PC-3 (cell line): ENCODE measurements around the gene RPL10A. TPM values are rescaled to one million over a fixed set of nuclear protein-coding genes. Genes with fewer than 3 reads are reported as not detected.

Experiments
- ATAC-seq: fragments of 200-7000 bp; cut with Tn5 transposase; 2 replicates; pipeline ENCODE4 v1.9.1; 2020; ENCODE audit warnings: mild to moderate bottlenecking, moderate library complexity
- BruUV-seq: library from RNA; stranded (reverse); fragments of 400-500 nt; replicated peaks from 2 replicates; lab custom pipeline; 2021; lab: Mats Ljungman, UMichigan
- CTCF ChIA-PET: fragments of 300-600 bp; sonication (Branson Sonifier 250); formaldehyde crosslinking; loops from one replicate; lab custom pipeline; 2022; ENCODE audit warnings: antibody characterized with exemption; lab: Charles Lee
- POLR2A ChIA-PET: fragments of 300-600 bp; sonication (Branson Sonifier 250); formaldehyde crosslinking; loops from one replicate; lab custom pipeline; 2022; ENCODE audit warnings: antibody characterized with exemption; ENCODE audit not compliant: unreplicated experiment; lab: Charles Lee
- DNase-seq: peaks from one replicate; pipeline ENCODE4 v3.0.0-alpha.2; 2015
- H2AFZ ChIP-seq: fragments of 300-600 bp; sonication (generic); 2 replicates; pipeline ENCODE4 v1.6.0; 2016; ENCODE audit warnings: antibody characterized with exemption, low read length
- H3F3A ChIP-seq: fragments of 300-600 bp; sonication (generic); one replicate; pipeline ENCODE4 v1.6.0; 2017; ENCODE audit warnings: antibody characterized with exemption, low read length, control low read depth, mild to moderate bottlenecking; ENCODE audit not compliant: unreplicated experiment
- H3K27ac ChIP-seq: fragments of 300-600 bp; sonication (generic); 2 replicates; pipeline ENCODE4 v1.5.1; 2016; ENCODE audit warnings: mild to moderate bottlenecking, low read length
- H3K27me3 ChIP-seq: fragments of 300-600 bp; sonication (generic); 2 replicates; pipeline ENCODE4 v1.6.1; 2016; ENCODE audit warnings: low read length, mixed read lengths
- H3K36me3 ChIP-seq: fragments of 300-600 bp; sonication (generic); 2 replicates; pipeline ENCODE4 v1.6.1; 2016; ENCODE audit warnings: low read depth, mixed run types, low read length, mixed read lengths
- H3K4me1 ChIP-seq: fragments of 300-600 bp; sonication (generic); 2 replicates; pipeline ENCODE4 v1.5.1; 2016; ENCODE audit warnings: low read length; ENCODE audit not compliant: insufficient read depth
- H3K4me2 ChIP-seq: fragments of 300-600 bp; sonication (generic); 2 replicates; pipeline ENCODE4 v1.6.0; 2016; ENCODE audit warnings: low read length
- H3K4me3 ChIP-seq: fragments of 300-600 bp; sonication (generic); 2 replicates; pipeline ENCODE4 v1.5.1; 2016; ENCODE audit warnings: mild to moderate bottlenecking, low read length, mixed read lengths
- H3K79me2 ChIP-seq: fragments of 300-600 bp; sonication (generic); 2 replicates; pipeline ENCODE4 v1.6.1; 2017; ENCODE audit warnings: low read length, mixed read lengths
- H3K9ac ChIP-seq: fragments of 300-600 bp; sonication (generic); 2 replicates; pipeline ENCODE4 v1.6.0; 2016; ENCODE audit warnings: mild to moderate bottlenecking, low read length
- H3K9me2 ChIP-seq: fragments of 300-600 bp; sonication (generic); replicated peaks from 2 replicates; pipeline ENCODE4 v1.6.1; 2016; ENCODE audit warnings: mixed run types, low read length, mixed read lengths
- H3K9me3 ChIP-seq: fragments of 300-600 bp; sonication (generic); 2 replicates; pipeline ENCODE4 v1.6.1; 2016; ENCODE audit warnings: low read length, mixed read lengths
- H4K20me1 ChIP-seq: fragments of 300-600 bp; sonication (generic); 2 replicates; pipeline ENCODE4 v1.6.1; 2016; ENCODE audit warnings: low read length, mixed read lengths
- EZH2 ChIP-seq: fragments of 300-600 bp; sonication (generic); IDR thresholded peaks from one replicate; pipeline ENCODE4 v1.6.1; 2017; ENCODE audit warnings: antibody characterized with exemption, mild to moderate bottlenecking, low read length; ENCODE audit not compliant: unreplicated experiment
- EZH2phosphoT487 ChIP-seq: fragments of 300-600 bp; sonication (generic); IDR thresholded peaks from 2 replicates; pipeline ENCODE4 v1.6.1; 2018; ENCODE audit warnings: mild to moderate bottlenecking, antibody characterized with exemption, low read length, borderline replicate concordance
- intact Hi-C: fragments of 100-400 bp; cut with micrococcal nuclease; formaldehyde crosslinking; loops from 2 replicates; pipeline ENCODE4 v1.9.0; 2023
- total RNA-seq: library from RNA; depleted of rRNA; stranded (reverse); fragments of >200 nt; gene quantifications from 2 replicates; pipeline ENCODE4 v1.2.3, GENCODE V29; 2014
- TF ChIP-seq, protein P1 (sequence below): fragments of 300-600 bp; sonication (generic); conservative IDR thresholded peaks from 2 replicates; pipeline ENCODE4 v1.5.1; 2017; ENCODE audit warnings: antibody characterized with exemption, low read depth, mild to moderate bottlenecking, low read length

RPL10A gene
- total RNA-seq, 1 experiment from 2014 or later: 1,509 TPM

DNA sequence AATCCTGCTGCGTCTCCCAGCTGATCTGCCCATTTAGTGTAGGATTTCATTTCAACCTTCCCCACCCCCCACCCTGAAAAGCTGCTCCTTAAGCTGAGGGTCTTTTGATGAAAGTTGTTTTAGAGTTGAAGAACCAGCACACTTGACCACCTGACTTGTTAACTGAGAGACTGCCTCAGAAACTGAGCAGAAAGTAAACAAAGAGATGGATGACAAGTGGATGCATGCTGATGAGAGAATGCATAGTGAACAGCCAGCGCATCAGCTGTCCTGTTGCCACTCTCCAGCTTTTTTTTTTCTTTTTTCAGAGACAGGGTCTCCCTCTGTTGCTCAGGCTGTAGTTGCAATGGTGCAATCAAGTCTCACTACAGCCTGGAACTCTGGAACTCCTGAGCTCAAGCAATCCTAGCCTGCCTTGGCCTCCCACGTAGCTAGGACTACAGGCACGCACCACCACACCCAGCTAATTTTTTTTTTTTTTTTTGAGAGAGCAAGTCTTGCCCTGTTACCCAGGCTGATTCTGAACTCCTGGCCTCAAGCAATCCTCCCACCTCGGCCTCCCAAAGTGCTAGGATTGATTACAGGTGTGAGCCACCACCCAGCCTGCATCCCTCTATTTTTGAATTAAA is 9.5 kb downstream of the RPL10A start:
- TF ChIP-seq, protein P1, sequence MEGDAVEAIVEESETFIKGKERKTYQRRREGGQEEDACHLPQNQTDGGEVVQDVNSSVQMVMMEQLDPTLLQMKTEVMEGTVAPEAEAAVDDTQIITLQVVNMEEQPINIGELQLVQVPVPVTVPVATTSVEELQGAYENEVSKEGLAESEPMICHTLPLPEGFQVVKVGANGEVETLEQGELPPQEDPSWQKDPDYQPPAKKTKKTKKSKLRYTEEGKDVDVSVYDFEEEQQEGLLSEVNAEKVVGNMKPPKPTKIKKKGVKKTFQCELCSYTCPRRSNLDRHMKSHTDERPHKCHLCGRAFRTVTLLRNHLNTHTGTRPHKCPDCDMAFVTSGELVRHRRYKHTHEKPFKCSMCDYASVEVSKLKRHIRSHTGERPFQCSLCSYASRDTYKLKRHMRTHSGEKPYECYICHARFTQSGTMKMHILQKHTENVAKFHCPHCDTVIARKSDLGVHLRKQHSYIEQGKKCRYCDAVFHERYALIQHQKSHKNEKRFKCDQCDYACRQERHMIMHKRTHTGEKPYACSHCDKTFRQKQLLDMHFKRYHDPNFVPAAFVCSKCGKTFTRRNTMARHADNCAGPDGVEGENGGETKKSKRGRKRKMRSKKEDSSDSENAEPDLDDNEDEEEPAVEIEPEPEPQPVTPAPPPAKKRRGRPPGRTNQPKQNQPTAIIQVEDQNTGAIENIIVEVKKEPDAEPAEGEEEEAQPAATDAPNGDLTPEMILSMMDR: no peak
- TF ChIP-seq EZH2 (no peak), EZH2phosphoT487 (no peak)
- Histone ChIP-seq H3F3A (peaks cover 12% of the 10 kb centered on the region), H3K27me3 (no peaks in the 10 kb centered on the region), H3K79me2 (no peaks in the 10 kb centered on the region), H3K9me2 (no peaks in the 10 kb centered on the region), H3K9me3 (no peaks in the 10 kb centered on the region), H3K4me2 (no peak overlapping the region), H4K20me1 (peaks cover 10% of the 10 kb centered on the region; the same call in 1 of the 2 replicates), H3K9ac (no peak overlapping the region), H3K36me3 (peaks cover 6% of the 10 kb centered on the region; the same call in 1 of the 2 replicates), H2AFZ (no peak overlapping the region), H3K27ac (no peak overlapping the region), H3K4me3 (no peak overlapping the region), H3K4me1 (no peaks in the 10 kb centered on the region)
- DNase-seq: no peak
- ChIA-PET CTCF (no interaction called here), POLR2A (interaction anchor here (0.6 kb wide), 1 partner anchor 159 kb away, joined by 4 read pairs; no protein-coding TSS in a partner anchor)
- BruUV-seq: no TSS peak
- intact Hi-C loops: no loop called here
- no peak for ATAC-seq

DNA sequence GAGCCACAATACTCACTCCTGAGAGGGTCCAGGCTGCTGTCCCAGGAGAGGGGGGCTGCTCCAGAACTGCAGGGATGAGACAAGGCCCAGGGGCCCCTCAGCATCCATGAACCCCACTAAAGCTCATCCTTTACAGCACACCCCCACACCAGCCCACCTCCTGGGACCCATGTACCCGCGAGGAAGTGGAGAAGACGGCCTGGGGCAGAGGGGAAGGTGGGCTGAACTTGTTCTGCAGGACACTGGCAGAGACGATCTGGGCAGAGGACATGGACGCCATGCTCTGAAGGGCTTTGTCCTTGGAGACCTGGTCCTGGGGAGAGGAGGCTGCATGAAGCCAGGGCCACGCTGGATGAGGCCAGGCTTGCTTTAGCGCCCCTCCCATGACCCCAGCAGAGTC is 10.1 kb downstream of the RPL10A start:
- ATAC-seq (no peak), DNase-seq (no peak)
- Histone ChIP-seq H3K27ac (no peak overlapping the region), H3K4me3 (no peak overlapping the region), H3K9ac (no peak overlapping the region), H3K36me3 (peaks cover 1% of the 10 kb centered on the region; the same call in 1 of the 2 replicates), H3F3A (peaks cover 8% of the 10 kb centered on the region), H3K4me2 (no peak overlapping the region), H3K9me3 (no peaks in the 10 kb centered on the region), H3K4me1 (no peaks in the 10 kb centered on the region), H4K20me1 (peaks cover 6% of the 10 kb centered on the region; the same call in 1 of the 2 replicates), H3K9me2 (no peaks in the 10 kb centered on the region), H3K79me2 (no peaks in the 10 kb centered on the region), H2AFZ (no peak overlapping the region), H3K27me3 (no peaks in the 10 kb centered on the region)
- intact Hi-C loops: no loop called here
- TF ChIP-seq, protein P1: no peak
- no TSS peak for BruUV-seq
- ChIA-PET CTCF (no interaction called here), POLR2A (no interaction called here)

DNA sequence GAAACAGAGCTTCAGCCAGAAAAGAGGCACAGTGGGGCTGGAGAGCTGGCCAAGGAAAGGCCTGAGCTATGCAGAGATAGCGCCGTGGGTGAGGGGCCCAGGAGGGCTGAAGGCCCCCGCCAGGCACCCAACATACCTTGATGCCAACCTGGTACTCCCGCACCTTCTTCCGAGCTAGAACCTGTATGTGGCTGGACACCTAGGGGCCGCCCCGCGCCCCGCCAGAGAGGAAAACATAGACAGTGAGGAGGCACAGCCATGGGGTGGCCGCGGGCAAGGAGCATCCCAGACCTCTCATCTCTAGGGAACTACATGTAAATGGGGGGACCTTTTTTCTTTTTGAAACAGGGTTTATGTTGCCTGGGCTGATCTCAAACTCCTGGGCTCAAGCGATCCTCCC is 12.0 kb downstream of the RPL10A start:
- intact Hi-C loops: no loop called here
- CTCF ChIA-PET: no interaction called here
- POLR2A ChIA-PET: no interaction called here
- Histone ChIP-seq H3F3A (no peaks in the 10 kb centered on the region), H3K36me3 (no peaks in the 10 kb centered on the region), H3K9me3 (no peaks in the 10 kb centered on the region), H3K27ac (no peak overlapping the region), H3K4me1 (peaks cover 9% of the 10 kb centered on the region), H3K9ac (no peak overlapping the region), H3K79me2 (no peaks in the 10 kb centered on the region), H3K4me3 (no peak overlapping the region), H2AFZ (no peak overlapping the region), H3K9me2 (no peaks in the 10 kb centered on the region), H3K27me3 (no peaks in the 10 kb centered on the region), H4K20me1 (no peaks in the 10 kb centered on the region), H3K4me2 (no peak overlapping the region)
- DNase-seq (no peak), ATAC-seq (no peak)
- no peak for TF ChIP-seq EZH2phosphoT487
- TF ChIP-seq EZH2: no peak
- TF ChIP-seq, protein P1: no peak
- BruUV-seq: no TSS peak
